Stimulated activated CD8-positive, alpha-beta memory T cell treated with anti-CD3 and anti-CD28 coated beads, Interleukin-4, amount 100 ng/mL, for 24 hours (primary cell): ENCODE results near the gene MFSD6.
"Not testable (repeated sequence)": the region's sequence is repeated elsewhere in the genome, so short reads cannot be mapped to it uniquely, and the experiment has no call there.

Source experiments
- DNase-seq: peaks from one replicate; pipeline ENCODE4 v3.0.0-alpha.2; 2020; ENCODE audit warnings: low read depth

MFSD6 gene

DNA sequence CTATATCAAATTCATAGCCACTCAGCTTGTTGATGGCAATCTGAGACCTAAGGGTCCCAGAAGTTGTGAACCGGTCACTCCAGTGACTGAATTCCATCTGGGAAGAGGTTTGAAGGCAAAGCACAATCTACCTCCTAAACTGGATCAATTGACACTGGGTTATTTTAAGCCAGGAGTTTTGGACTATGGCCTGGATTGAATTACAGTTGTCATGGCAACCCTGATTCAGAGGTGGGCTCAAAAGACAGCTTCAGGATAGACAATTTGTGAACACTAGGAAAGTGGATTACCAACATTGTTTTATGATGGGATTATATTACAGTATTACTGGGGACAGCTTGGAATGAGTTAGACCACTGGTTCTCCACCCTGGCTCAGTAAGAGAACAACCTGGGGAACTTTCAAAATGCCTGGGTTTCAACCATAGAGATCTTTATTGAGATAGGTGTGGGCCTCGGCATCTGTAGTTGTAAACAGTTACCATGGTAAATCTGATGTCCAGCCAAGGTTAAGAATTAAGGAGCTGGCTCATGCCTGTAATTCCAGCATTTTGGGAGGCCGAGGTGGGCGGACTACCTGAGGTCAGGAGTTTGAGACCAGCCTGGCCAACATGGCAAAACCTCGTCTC is 58.8 kb downstream of the MFSD6 start:
- no peak for DNase-seq

DNA sequence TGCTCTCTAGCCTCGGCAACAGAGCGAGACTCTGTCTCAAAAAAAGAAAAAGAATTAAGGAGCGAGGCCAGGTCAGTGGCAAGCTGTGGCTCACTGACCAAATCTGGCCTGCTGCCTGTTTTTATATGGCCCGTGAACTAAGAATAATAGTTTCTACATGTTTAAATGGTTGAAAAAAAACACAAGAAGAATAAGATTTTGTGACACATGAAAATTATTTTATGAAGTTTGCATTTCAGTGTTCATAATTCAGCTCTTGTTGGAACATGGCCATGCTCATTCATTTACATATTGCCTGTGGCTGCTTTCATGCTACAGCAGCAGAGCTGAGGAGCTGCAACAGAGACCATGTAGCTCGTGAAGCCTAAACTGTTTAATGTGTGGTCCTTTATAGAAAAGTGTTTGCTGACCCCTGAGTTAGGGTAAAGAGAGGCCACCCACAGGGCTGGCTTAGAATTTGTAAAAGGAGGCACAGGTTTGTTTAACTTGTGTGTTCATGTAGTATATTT is 59.5 kb downstream of the MFSD6 start:
- DNase-seq, result no peak

DNA sequence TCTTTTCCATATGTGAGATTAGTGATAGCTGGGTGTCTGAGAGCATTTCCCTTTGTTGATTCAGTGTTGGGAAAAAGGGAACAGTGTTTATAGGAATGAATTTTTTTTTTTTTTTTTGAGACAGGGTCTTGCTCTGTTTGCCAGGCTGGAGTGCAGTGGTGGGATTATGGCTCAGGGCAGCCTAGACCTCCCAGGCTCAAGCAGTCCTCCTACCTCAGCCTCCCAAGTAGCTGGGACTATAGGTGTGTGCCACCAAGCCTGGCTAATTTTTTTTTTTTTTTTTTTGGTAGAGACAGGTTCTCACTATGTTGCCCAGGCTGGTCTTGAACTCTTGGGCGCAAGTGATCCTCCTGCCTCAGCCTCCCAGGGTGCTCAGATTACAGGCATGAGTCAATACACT is 60.2 kb downstream of the MFSD6 start:
- not testable (repeated sequence) for DNase-seq

DNA sequence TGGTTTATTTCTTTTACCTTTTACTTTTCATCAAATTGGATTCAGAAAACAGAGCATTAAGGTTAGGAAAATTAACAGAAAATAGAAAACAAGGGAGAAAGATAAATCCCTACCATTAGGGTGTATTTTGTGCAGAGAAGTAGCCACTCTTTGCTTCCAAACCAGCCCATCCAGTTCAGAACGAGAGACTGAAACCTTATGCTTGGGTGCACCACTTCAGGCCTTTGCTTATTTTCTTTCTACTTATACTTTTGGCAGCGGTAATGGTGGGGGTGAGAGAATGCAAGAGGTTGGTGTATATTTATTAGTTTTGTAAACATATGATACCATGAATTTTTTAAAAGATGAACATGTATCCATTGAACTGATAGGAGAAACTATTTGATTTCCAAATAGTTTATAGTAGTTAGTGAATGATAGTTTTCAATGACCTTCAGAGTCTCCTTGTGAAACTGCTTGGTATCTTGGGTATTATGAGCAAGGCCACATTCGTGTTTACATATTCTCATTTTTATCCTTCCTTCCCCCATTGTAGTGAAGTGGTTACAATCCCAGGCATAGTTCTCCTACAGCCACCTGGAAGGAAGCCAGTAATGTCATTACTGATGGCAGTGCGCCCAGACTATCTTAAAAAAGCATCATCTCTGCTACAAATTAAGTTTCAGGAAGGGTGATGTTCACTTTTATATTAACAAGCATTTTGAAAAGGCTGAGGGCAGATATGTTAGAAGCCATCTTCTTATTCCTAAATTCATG is 60.8 kb downstream of the MFSD6 start:
- DNase-seq, result no peak

DNA sequence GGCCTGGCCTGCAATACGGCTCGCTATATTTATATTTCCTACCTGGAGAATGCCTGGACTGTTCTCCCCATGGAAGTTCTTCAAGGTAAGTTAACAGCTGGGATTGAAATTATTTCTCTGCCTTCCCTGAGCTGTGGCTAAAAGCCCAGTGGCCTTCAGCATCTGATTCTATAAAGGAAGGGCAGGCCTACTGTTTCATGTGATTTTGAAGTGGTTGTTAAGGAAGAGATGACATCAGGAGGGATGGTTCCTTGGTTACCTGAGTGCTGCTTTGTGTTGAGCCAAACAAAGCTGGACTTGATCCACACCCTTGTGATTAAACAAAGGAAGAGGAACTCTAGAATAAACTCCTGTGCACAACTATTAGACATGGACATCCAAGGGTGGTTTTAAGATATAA is 61.6 kb downstream of the MFSD6 start:
- no peak for DNase-seq

DNA sequence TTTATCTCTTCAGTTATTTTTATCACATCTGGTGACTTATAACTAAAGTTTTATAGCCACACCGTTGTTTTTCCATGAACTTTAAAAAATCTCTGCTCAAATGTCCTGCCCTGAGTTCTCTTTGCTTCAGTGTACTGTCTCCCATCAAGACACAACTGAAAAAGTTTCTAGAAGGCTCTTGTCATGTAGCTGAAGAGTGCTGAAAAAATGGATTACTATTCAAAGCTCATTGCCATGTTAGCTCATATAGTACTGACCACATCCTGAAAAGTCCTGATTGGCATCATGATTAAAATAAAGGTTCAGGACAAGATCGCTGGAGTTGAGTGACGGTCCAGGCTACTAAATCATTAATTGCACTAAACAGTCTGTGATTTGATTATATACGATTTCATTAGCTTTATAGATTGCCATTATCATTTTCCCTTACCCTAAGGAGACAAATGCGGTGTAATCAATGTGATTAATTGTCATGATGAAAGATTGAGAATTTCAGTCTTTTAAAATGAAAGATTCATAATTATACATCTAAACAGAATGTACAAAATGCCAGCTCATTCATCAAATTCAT is 62.2 kb downstream of the MFSD6 start:
- DNase-seq, result no peak

DNA sequence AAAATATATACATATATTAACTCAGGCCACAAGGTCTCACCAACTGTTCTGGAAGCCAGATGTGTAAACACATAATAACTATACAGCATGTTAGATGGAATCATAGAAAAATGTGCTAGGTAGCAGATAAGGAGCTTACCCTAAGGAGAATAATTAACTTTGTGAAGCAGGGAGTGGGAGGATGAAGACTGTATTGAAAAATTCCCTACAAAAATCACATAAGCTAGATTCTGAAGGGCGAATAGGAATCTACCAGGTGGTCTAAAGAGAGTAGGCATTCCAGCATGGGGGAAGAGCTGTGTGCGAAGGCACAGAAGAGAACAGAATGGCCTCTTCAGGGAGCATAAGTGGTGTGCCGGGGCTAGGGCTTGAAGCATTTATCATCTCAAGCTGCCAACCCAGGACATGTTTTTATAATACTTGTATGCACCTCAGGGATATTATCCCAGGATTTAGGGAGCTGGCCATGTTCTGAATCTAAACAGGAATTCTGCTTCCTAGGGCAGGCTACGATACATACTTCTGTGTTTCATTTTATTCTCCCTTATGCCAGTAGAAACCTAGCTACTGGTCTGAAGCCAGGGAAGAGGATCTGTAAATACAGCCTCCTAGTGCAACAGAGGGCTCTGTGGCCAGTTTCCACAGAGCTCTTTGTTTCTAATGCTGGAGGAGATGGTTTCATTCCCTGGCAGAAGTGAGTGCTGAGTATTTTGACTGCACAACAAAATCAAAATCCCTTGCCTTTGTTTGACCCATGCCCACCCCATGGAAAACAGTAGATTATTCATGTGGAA is 69.7 kb downstream of the MFSD6 start:
- DNase-seq, result no peak

DNA sequence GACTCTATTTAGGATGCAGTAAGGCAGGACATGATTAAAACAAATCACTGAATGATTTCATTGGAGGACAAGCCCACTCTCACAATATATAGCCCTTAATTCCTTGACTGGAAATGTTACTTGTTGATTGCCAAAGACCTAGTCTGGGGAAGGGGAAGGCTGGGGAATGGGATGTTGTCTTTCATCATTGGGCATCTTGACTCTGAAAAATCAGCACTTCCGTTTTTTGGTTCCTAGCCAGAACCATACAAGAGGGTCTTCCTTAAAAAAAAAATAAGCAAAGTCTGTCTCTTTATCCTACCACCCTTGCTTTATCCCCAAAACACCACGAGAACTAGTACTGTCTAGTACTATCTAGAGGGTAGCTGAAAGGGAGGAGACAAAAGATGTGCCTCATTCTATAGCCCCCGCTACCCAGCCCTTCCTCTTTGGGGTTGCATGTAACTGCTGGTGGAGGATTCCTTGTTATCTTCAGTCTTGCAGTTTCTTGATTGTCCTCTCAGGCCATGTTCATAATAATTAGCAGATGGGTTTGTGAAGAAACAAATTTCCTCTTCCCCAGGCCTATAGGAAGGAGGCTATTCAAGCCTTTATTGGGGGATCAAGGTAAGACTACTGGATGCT is 70.5 kb downstream of the MFSD6 start:
- no peak for DNase-seq

DNA sequence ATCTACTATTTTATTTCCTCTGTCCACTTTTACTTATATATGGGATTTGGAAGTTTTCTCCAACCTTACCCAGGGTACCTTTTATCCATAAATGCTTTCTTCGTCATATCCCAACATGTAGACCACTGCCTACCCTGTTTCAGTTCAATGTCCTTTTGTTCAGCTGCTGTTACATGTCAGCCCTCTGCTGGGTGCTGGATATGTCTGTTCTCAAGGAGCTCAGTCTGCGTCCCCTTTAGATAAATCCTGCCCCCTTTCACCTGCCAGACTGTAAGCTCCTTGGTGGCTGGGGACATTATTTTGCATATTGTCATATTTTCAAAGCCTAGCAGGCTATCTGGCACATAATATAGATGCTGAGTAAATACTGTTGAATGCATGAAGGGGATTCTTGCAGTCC is 73.2 kb downstream of the MFSD6 start:
- DNase-seq, result no peak

DNA sequence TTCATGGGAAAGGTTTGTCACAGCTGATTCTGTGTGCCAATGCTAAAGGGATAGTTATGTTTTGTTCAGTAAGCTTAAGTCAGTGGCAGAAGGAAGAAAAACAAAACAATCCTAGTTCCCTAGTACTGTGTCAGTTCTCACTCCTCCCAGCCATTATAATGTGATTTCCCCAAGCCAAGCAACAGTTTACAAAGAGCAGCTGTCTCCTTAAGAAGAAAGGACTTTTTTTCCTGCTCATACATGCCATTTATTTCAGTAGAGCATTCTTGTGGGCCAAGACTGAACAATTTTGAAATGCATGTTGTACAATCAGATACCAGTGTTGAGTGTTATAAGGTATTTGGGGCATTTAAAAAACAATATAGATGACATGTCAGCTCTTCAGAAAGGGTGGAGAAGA is 74.3 kb downstream of the MFSD6 start:
- DNase-seq, result no peak

DNA sequence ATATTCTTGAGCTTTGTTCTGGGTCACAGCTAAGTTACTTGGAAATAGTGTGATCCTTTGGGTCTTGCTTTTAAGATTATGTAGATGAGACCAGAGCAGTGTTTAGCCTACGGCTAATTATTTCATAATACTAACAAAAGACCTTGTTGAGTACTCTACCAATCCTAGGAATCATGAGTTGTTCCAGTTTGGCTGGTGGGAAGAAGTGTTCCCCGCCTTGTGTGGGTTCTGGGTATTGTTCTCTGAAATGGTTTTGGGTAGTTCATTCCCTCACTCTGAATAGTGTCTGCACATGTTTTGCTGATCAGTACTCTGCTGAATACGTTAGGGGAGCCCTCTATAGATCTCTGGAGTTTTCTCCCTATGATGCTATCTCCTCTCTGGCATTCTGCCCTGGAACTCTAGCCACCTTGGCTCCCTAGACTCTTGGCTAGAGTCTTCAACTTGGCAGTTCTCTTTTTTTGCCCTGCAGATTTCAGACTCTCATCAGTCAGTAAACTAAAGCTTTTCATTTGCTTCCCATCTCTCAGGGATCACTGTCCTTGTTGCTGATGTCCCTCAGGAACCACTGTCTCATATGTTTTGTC is 78.0 kb downstream of the MFSD6 start:
- DNase-seq, result no peak

DNA sequence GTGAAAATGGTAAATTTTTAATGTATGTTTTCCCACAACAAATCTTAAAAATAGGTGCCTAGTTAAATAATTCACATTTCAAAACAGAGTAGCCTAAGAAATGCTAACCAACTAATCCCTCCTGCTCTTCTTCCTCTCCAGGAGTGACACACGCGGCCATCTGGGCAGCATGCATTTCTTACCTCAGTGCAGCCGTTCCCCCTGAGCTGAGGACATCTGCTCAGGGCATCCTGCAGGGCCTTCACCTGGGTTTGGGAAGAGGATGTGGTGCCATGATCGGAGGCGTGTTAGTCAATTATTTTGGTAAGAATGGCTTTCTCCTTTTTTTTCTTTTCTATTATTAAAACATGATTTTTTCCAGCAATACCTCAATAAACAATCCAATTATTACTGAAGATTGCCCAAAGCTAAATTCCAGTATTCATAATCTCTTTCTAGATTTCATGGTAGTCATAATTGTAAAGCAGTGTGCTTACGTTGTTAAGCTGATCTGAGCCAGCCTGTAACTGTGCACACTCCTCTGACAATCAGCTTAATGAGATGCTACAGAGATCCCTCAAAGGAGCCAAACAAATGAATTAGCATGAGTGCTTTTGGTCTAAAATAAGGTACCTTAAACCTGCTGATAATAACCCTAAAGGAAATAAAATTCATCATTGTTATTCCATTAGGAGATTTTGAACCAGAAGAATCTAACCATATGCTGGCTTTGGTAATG is 80.5 kb downstream of the MFSD6 start:
- DNase-seq, result no peak

DNA sequence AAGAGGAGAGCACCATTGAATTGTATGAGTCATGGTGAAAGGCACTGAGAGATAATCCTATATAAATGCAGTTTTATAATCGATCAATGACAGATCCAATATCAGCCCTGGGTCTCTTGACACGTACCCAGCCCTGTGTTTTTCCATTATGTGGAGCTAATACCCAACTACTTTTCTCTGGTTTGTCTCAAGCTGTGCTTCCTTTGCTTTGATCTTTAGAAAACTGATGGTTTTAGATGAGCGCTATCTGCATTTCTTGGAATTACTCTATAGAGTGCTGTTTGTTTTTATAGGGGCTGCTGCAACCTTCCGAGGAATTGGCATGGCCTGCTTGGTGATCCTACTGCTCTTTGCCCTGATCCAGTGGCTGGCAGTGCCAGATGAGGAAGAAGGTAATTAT is 81.3 kb downstream of the MFSD6 start:
- no peak for DNase-seq

DNA sequence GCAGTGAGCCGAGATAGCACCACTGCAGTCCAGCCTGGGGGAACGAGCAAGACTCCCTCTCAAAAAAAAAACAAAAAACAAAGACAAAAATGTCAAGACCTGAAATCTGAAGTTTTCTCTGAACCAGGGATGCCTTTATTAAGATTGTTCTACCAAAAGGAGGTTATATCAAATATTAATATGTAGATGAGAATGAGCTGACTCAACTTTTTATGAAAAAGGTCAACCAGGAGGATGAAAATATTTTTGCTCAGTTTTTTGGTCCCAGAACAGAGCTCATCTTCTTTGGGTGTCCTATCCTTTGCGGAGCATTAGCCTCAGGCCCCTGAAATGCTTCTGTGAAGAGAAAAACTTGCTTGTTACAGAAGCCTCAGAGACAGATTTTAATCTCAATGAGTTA is 82.3 kb downstream of the MFSD6 start:
- no peak for DNase-seq

DNA sequence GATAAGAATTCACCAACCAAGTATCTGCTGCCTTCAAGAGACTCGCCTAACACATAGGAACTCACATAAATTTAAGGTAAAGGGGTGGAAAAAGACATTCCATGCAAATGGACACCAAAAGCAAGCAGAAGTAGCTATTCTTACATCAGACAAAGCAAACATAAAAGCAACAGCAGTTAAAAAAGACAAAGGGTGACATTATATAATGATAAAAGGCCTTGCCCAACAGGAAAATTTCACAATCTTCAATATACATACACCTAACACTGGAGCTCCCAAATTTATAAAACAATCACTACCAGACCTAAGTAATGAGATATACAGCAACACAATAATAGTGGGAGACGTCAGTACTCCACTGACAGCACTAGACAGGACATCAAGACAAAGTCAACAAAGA is 84.9 kb downstream of the MFSD6 start:
- DNase-seq, result no peak

DNA sequence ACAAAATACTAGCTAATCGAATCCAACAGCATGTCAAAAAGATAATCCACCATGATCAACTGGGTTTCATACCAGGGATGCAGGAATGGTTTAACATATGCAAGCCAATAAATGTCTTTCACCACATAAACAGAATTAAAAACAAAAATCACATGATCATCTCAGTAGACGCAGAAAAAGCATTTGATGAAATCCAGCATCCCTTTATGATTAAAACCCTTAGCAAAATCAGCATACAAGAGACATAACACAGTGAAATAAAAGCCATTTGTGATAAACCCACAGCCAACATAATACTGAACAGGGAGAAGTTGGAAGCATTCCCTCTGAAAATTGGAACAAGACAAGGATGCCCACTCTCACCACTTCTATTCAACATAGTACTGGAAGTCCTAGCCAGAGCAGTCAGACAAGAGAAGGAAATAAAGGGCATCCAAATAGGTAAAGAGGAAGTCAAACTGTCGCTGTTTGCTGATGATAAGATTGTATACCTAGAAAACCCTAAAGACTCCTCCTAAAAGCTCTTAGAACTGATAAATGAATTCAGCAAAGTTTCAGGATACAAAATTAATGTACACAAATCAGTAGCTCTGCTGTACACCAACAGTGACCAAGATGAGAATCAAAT is 86.6 kb downstream of the MFSD6 start:
- DNase-seq, result not testable (repeated sequence)

DNA sequence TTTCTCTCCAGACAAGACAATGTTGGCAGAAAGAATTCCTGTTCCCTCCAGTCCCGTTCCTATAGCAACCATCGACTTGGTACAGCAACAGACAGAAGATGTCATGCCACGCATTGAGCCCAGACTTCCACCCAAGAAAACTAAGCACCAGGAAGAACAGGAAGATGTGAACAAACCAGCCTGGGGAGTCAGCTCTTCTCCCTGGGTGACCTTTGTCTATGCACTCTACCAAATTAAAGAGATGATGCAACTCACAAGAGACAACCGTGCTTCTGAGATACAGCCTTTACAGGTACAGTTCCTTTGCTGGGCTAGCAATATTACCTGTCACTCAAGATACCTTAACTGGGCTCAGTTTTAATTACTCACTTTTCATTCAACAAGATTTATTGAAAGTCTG is 89.3 kb downstream of the MFSD6 start:
- DNase-seq, result no peak

DNA sequence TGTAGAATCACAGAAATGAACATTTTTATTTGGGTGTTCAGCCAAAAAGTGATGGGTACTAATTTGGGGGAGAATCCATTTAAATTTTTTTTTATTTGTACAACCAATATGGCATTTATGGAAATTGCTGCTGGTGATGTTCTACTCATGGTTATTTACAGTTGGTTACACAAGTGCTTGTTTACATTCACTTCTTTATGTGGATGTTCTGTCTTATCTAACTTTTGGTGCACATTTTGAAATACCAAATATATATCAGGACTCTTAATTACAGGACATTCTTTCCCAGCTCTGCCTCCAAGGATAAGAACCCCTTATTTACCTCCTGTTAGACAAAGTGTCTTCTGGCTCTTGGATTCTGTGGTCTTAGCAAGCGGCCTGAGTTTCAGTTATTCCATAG is 91.1 kb downstream of the MFSD6 start:
- no peak for DNase-seq

DNA sequence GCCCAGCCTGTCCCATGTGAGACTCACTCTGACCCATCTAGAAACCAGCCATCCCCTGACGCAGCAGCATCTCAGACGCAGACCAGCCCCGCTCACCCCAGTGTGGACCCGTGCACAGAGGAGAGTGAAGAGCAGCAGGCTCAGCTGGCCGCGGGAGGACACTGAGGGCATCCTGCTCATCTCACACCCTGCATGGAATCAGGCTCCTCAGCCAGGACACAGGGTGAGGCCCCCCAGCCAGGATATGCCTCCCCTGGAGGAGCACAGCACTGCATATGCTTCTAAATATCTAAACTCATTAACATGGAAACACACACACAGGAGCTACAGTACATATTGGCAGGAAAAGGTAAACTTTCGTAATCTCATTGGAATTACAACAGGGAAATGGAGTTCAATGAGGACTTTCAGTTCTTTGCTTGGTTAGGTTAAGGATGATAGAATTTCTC is 91.9 kb downstream of the MFSD6 start:
- DNase-seq, result no peak

DNA sequence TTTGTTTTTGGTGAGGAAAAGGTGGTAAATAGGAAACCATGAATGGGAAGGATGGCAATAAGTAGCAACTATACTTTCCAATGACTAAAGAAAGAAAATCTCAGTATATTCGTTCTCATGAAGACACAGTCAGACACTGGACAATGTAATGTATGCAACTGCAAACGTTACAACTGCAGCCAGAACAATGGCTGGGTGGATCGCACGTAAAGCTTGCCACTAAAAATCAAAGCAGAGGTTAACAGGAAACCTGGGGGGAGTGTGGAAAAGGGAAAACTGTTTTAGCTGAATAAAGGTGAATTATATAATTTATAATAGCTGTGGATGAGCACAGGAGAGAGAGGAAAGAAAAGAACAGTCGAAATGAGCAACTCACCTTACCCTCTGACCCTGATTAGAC is 93.1 kb downstream of the MFSD6 start:
- DNase-seq, result no peak
